Hematopoietic multipotent progenitor cell treated with erythropoietin and hydrocortisone succinate and interleukin-3 and kit ligand, for 15 days (in vitro differentiated cells): ENCODE results near the gene SQSTM1.

Source experiments
- DNase-seq: peaks from one replicate; pipeline ENCODE4 v3.0.0-alpha.2; 2015; ENCODE audit warnings: low spot score

SQSTM1 gene

DNA sequence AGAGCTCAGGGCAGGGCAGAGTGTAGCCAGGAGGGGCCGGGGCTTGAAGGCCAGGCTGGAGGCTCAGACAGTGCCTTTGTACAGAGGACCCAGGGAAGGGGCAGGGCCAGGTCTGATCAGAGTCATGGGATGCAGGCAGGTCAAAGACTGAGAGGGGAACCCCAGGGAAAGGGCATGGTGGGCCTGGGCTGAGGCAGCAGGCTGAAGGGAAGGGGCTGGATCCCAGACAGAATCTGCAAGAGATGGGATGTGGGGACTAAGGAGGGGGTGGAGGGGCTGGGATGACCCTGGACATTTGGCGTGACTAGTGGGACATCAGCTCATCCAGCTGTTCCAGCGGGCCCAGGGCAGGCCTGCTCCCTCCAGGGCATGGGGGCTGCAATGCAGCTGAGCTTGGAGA is 53.4 kb downstream of the SQSTM1 start:
- no peak for DNase-seq

DNA sequence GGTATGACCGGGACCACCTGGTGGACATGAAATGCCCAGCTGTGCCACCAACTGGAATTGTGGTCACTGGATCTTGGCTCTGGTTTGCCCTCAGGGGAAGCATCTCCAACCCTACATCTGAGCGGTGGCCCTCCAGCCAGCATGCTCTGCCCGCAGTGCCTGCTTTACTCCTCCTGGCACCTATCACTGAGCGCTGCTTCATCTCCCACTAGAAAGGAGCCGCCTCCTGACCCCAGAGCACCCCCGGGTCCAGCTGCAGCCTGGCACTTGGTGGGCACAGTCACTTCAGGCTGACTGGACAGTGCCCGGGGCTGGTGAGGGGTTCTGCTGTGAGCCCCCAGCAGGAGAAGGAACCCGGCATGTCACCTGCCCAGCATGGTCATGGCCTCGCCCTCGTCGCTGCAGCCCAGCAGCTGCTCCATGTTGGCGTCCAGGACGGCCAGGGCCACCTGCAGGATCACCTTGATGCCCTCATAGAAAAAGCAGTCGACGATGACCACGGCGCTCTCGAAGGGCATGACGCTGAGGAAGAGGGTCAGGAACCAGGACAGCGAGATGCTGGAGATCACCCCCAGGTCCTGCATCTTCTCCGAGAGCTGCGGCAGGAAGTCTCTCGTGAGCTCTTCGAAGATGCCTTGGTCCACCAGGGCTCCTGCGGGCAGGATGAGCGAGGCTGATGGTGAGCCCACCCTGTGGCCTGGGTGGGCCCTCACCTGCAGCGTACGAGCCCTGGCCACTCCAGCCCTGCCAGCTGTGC is 54.0 kb downstream of the SQSTM1 start:
- DNase-seq = no peak

- DNase-seq = no peak
These were observed 55.3 kb downstream of the SQSTM1 start for GRCh38 chr5:179875741-179876609.

DNA sequence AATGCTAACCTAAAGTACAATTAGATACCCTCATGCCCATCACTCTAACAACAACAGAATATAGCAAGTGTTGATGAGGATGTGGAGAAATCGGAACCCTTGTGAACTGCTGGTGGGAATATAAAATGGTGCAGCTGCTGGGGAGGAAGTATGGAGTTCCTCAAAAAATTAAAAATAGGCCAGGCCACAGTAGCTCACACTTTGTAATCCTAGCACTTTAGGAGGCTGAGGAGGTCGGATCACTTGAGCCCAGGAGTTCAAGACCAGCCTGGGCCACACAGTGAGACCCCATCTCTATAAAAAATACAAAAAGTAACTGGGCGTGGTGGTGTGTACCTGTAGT is 55.9 kb downstream of the SQSTM1 start:
- DNase-seq = no peak

GRCh38 chr5:179878222-179879002 is 57.7 kb downstream of the SQSTM1 start:
- DNase-seq = no peak

DNA sequence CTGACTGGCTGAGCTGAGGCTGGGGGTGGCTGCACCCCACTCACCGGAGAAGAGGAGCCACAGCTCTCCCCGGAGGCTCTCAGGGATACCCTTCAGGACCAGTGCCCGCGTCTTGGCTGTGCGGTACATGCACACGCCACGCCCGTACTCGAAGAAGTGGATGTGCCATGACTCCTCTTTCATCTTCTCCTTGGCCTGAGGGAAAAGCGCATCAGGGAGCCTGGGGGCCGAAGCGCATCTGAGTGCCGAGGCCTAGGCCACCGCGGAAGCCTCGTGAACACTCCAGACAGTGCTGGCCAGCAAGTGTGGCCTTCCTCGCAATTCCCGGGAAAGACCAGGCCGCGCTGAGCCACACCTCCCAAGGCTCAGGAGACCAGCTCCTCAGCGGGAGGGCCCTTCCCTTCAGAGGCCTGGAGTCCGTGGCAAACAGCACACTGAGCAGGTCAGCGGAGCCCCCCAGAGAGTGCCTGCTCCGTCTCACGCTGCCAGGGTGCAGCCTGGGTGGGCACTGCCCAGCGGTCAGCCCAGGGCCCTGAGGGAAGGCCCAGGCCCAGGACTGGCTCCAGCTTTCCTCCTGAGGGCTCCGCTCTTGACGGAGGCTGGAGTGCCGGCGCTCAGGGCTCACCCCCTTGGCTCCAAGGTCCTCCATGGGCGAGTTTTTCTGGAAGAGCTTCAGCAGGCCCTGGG is 58.4 kb downstream of the SQSTM1 start:
- DNase-seq = no peak

DNA sequence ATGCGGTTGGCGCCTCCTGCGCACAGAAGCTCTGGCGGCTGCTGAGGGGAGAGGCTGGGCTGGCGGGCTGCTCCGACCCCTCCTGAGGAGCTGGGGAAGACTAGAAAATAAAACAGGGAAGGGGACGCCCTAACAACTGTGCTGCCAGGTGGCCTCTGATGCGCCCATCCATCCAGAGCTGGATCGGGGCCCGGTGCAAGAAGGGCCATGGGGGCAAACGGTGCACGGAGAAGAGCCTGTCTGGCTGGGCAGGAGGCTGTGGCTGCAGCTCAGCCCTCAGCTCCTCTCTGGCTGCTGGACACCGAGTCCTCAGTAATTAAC is 58.9 kb downstream of the SQSTM1 start:
- no peak for DNase-seq

- DNase-seq = no peak
These were observed 59.5 kb downstream of the SQSTM1 start for GRCh38 chr5:179880066-179880650.

GRCh38 chr5:179880848-179881590 is 60.3 kb downstream of the SQSTM1 start:
- DNase-seq = no peak

DNA sequence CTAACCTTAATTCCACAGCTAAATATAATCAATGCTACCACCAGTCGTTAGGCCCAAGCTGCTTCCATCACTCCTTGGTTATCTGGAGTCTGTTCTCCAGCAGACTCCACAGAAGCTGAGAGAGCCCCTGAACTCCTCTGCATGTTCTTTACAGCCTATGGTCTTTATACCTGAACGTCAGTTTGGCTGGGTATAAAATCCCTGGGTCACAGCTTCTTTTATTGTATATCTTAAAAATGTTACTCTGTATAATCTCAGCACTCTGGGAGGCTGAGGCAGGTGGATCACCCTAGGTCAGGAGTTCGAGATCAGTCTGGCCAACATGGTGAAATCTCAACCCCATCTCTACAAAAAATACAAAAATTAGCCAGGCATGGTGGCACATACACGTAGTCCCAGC is 61.6 kb downstream of the SQSTM1 start:
- DNase-seq = no peak

DNA sequence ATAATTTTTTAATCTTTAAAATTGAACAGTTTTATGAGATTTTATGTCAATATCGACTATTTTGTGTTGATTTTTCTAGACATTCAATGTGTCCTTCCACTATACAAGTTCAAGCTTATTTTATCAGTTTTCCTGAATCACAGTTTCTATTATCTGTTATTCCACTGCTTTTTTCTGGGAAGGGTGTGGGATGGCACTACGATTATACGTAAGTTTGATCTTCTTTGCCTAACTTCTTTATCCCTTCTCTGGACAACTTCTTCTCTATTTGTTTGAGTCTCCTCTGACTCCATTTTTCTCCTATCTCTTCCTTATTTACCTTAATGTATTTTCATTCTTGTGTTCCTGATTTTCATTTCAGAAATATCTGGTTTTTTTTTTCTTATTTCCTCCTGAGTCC is 62.5 kb downstream of the SQSTM1 start:
- DNase-seq = no peak

DNA sequence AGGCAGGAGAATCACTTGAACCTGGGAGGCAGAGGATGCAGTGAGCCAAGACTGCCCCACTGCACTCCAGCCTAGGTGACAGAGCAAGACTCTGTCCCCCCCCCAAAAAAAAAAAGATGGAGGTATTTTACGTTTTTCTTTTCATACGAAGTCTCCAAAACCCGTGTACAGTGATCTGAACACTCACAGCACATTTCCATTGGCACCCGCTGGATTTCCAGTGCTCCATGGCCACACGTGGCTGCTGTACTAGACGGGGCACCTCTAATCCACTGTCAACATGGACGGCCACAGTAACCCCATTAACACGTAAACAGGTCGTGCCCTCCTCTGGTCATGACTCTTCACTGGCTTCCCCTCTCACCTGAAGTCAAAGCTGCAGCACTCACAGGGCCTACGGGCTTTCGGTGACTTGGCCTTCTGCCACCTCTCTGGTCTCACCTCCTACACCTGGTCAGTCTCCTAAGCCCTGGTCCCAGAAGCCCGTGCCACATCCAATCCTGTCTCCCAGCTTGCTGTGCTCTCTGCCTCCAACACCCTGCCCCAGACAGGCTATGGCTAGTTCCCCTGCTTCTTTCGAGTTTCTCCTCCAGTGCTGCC is 64.9 kb downstream of the SQSTM1 start:
- DNase-seq = no peak

DNA sequence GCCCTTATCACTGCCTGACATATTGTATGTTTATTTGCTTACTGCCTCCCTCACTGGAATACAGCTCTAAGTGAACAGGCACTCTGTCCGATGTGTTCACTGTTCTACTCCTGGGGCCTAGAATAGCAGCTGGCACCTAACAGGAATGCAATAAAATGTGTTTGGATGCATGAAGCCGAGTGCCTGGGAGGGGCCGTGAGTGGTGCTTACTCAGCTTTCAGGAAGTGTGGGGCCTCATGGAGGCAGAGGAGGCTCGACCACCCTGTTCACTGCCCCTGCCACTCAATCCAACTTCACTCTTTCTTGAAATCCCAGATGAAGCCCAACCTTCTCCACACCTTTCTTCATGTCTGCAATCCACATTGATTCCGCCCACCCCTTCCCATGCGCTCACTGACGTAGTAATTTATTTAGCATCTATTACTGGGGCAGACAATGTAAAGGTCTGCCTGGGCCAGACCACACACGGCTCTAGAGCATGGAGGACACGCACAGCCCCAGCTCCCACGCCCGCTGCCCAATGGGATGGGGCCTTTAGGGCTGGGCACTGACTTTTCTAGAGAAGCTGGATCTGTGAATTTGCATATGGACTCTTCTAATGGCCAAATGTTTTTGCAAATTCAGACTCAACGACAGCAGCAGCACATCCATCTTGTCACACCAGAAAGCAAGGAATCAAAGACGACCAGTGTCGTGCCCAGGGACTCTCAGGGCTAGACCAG is 65.6 kb downstream of the SQSTM1 start:
- no peak for DNase-seq

- DNase-seq = no peak
These were observed 66.4 kb downstream of the SQSTM1 start for GRCh38 chr5:179887095-179887494.
